ENCODE results near the gene ERMARD. TPM values are rescaled to one million over a fixed set of nuclear protein-coding genes. Genes with fewer than 3 reads are reported as not detected.

Gene ERMARD
- total RNA-seq, 1 experiment from 2014 or later: 17.7 TPM

DNA sequence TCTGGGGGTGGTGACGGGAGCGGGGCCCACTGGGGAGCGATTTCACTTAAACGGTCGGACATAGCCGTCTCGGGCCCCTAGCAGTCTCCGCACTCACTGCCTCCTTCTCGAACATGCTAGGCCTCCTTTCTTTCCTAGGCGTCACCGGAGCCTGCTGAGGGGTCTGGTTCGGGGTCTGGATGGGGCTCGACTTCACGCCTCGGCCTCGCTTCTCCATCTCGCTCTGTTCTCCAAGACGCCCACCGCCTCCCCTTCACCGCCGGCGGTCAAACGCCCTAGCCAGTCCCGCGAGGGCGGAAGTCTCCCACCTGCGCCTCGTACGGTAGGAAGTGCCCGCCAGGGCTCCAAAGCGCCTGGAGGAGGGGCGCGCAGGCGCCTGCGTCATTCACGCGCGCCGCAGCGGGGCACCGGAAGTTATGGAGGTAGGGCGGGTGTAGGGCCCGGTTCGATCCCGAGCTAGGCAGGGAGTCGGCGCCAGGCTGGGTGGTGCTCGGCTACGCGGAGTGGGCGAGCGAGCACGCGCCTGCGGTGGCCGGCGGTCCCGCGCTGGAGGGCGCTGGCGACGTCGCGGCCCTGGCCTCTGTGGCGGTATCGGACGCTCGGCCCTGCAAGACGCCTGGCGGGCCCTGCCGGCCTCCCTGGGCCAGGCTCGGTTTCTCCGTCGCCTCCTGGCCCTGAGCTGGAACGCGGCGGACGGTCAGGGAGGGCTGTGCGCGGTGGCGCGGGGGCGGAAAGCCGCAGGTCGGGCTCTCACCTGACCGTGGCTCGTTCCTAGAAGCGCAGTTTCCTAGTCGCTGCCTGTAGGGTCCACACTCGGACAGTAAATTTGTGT, at the start of gene ERMARD, which contains the start of gene DYNLT2 (continued):
- TF ChIP-seq, protein P1, sequence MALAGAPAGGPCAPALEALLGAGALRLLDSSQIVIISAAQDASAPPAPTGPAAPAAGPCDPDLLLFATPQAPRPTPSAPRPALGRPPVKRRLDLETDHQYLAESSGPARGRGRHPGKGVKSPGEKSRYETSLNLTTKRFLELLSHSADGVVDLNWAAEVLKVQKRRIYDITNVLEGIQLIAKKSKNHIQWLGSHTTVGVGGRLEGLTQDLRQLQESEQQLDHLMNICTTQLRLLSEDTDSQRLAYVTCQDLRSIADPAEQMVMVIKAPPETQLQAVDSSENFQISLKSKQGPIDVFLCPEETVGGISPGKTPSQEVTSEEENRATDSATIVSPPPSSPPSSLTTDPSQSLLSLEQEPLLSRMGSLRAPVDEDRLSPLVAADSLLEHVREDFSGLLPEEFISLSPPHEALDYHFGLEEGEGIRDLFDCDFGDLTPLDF (CRISPR knock-in tag; IDR thresholded peaks at IDR 0.05): no peak

DNA sequence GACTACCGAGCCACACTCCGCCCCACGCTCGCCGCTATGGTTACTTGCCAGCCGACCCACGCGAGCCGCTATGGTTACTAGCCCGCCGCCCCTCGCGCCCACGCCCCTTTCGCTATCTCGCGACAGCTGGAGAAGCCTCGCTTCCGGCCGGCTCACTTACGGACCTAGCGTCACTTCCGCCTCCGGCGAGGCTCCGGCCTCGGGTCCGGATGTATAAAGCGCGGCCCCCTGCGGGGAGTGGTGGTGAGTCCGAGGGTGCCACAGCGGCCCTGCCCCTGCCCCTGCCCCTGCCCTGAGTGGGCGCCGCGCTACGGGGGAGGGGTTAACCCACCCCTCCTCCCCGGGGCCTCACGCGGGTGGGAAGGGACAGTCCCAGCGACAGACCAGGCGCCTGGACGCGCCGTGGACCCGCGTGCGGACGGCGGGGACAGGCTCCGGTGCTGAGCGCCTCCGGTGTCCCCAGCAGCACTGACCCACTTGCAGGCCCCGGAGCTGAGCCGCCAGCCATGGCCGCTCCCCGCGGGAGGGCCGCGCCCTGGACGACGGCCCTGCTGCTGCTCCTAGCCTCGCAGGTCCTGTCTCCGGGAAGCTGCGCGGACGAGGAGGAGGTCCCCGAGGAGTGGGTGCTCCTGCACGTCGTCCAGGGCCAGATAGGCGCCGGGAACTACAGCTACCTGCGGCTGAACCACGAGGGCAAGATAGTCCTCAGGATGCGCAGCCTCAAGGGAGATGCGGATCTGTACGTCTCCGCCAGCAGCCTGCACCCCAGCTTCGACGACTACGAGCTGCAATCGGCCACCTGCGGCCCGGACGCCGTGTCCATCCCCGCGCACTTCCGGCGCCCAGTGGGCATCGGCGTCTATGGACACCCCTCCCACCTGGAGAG, 49.2 kb upstream of the ERMARD start, which contains the start of the genes C6orf120 and WDR27:
TSS of gene C6orf120 (plus strand) at position 173 of the 886 bp plus-strand sequence. CDS start at position 507, 334 bp downstream.
TSS of gene WDR27 (minus strand) at position 76 of the 886 bp plus-strand sequence. CDS start 13,024 bp downstream, outside the sequence.
- H3K36me3 Mint-ChIP-seq: peaks cover 20% of the 10 kb centered on the region
- CTCF ChIA-PET: interaction anchor here (1.1 to 1.6 kb wide), 4 partner anchors 20 to 828 kb away, joined by 3 to 7 read pairs (median 4); no protein-coding TSS in a partner anchor
- peak within 1 kb of the TSS; percentile 90 for H3K4me3 Mint-ChIP-seq
- peak within 1 kb of the TSS; percentile 93 for H3K27ac Mint-ChIP-seq
- H3K27me3 Mint-ChIP-seq (ENCODE audit: low read depth): no peaks in the 10 kb centered on the region
- peaks cover 4% of the 10 kb centered on the region; the same call in 1 of the 2 replicates for H3K9me3 Mint-ChIP-seq
- peaks cover 29% of the 10 kb centered on the region for H3K4me1 Mint-ChIP-seq
- ATAC-seq: peak; percentile 82
- POLR2A ChIA-PET: interaction anchor here (1.0 to 3.8 kb wide), 5 partner anchors 18 to 589 kb away, joined by 3 to 14 read pairs (median 3); partner anchors contain the start of genes DLL1, DYNLT2, ERMARD and PHF10
- peak; percentile 94 for DNase-seq (ENCODE audit: low spot score)
- TF ChIP-seq OVOL2 (CRISPR knock-in tag; IDR thresholded peaks at IDR 0.05; ENCODE audit: borderline replicate concordance): no peak
- TF ChIP-seq, protein P2, sequence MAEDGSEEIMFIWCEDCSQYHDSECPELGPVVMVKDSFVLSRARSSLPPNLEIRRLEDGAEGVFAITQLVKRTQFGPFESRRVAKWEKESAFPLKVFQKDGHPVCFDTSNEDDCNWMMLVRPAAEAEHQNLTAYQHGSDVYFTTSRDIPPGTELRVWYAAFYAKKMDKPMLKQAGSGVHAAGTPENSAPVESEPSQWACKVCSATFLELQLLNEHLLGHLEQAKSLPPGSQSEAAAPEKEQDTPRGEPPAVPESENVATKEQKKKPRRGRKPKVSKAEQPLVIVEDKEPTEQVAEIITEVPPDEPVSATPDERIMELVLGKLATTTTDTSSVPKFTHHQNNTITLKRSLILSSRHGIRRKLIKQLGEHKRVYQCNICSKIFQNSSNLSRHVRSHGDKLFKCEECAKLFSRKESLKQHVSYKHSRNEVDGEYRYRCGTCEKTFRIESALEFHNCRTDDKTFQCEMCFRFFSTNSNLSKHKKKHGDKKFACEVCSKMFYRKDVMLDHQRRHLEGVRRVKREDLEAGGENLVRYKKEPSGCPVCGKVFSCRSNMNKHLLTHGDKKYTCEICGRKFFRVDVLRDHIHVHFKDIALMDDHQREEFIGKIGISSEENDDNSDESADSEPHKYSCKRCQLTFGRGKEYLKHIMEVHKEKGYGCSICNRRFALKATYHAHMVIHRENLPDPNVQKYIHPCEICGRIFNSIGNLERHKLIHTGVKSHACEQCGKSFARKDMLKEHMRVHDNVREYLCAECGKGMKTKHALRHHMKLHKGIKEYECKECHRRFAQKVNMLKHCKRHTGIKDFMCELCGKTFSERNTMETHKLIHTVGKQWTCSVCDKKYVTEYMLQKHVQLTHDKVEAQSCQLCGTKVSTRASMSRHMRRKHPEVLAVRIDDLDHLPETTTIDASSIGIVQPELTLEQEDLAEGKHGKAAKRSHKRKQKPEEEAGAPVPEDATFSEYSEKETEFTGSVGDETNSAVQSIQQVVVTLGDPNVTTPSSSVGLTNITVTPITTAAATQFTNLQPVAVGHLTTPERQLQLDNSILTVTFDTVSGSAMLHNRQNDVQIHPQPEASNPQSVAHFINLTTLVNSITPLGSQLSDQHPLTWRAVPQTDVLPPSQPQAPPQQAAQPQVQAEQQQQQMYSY (CRISPR knock-in tag; IDR thresholded peaks at IDR 0.05): no peak
- TF ChIP-seq JAZF1 (CRISPR knock-in tag; IDR thresholded peaks at IDR 0.05): no peak
- peak; percentile 37; the same call in 1 of the 2 replicates for TF ChIP-seq ZNF219 (CRISPR knock-in tag; IDR thresholded peaks at IDR 0.05; ENCODE audit: borderline replicate concordance)
- no peak for TF ChIP-seq TEAD4 (CRISPR knock-in tag; IDR thresholded peaks at IDR 0.05)
- TF ChIP-seq, protein P3, sequence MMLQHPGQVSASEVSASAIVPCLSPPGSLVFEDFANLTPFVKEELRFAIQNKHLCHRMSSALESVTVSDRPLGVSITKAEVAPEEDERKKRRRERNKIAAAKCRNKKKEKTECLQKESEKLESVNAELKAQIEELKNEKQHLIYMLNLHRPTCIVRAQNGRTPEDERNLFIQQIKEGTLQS (CRISPR knock-in tag; conservative IDR thresholded peaks at IDR 0.05): no peak
- TF ChIP-seq, protein P4, sequence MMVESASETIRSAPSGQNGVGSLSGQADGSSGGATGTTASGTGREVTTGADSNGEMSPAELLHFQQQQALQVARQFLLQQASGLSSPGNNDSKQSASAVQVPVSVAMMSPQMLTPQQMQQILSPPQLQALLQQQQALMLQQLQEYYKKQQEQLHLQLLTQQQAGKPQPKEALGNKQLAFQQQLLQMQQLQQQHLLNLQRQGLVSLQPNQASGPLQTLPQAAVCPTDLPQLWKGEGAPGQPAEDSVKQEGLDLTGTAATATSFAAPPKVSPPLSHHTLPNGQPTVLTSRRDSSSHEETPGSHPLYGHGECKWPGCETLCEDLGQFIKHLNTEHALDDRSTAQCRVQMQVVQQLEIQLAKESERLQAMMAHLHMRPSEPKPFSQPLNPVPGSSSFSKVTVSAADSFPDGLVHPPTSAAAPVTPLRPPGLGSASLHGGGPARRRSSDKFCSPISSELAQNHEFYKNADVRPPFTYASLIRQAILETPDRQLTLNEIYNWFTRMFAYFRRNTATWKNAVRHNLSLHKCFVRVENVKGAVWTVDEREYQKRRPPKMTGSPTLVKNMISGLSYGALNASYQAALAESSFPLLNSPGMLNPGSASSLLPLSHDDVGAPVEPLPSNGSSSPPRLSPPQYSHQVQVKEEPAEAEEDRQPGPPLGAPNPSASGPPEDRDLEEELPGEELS (CRISPR knock-in tag; IDR thresholded peaks at IDR 0.05): peak; percentile 48; the same call in 1 of the 2 replicates
- TF ChIP-seq ZNF263 (CRISPR knock-in tag; IDR thresholded peaks at IDR 0.05; ENCODE audit: low read depth): no peak
- TF ChIP-seq KAT7 (CRISPR knock-in tag; IDR thresholded peaks at IDR 0.05; ENCODE audit: borderline replicate concordance): peak; percentile 43; the same call in 1 of the 2 replicates
- TF ChIP-seq CBFB (CRISPR knock-in tag; IDR thresholded peaks at IDR 0.05; ENCODE audit: low read depth): no peak
- TF ChIP-seq ZNF317 (CRISPR knock-in tag; IDR thresholded peaks at IDR 0.05; ENCODE audit: borderline replicate concordance, low read depth): 0 out of 2 replicates have a peak, but pooled peaks have one; percentile 32
- TF ChIP-seq, protein P5, sequence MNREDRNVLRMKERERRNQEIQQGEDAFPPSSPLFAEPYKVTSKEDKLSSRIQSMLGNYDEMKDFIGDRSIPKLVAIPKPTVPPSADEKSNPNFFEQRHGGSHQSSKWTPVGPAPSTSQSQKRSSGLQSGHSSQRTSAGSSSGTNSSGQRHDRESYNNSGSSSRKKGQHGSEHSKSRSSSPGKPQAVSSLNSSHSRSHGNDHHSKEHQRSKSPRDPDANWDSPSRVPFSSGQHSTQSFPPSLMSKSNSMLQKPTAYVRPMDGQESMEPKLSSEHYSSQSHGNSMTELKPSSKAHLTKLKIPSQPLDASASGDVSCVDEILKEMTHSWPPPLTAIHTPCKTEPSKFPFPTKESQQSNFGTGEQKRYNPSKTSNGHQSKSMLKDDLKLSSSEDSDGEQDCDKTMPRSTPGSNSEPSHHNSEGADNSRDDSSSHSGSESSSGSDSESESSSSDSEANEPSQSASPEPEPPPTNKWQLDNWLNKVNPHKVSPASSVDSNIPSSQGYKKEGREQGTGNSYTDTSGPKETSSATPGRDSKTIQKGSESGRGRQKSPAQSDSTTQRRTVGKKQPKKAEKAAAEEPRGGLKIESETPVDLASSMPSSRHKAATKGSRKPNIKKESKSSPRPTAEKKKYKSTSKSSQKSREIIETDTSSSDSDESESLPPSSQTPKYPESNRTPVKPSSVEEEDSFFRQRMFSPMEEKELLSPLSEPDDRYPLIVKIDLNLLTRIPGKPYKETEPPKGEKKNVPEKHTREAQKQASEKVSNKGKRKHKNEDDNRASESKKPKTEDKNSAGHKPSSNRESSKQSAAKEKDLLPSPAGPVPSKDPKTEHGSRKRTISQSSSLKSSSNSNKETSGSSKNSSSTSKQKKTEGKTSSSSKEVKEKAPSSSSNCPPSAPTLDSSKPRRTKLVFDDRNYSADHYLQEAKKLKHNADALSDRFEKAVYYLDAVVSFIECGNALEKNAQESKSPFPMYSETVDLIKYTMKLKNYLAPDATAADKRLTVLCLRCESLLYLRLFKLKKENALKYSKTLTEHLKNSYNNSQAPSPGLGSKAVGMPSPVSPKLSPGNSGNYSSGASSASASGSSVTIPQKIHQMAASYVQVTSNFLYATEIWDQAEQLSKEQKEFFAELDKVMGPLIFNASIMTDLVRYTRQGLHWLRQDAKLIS (CRISPR knock-in tag; IDR thresholded peaks at IDR 0.05; ENCODE audit: borderline replicate concordance): no peak; the same call in 1 of the 2 replicates
- no peak for TF ChIP-seq NR1H2 (CRISPR knock-in tag; IDR thresholded peaks at IDR 0.05)
- TF ChIP-seq, protein P6, sequence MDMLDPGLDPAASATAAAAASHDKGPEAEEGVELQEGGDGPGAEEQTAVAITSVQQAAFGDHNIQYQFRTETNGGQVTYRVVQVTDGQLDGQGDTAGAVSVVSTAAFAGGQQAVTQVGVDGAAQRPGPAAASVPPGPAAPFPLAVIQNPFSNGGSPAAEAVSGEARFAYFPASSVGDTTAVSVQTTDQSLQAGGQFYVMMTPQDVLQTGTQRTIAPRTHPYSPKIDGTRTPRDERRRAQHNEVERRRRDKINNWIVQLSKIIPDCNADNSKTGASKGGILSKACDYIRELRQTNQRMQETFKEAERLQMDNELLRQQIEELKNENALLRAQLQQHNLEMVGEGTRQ (CRISPR knock-in tag; IDR thresholded peaks at IDR 0.05): no peak
- TF ChIP-seq CREB1 (CRISPR knock-in tag; IDR thresholded peaks at IDR 0.05): no peak
- peak; percentile 84 for TF ChIP-seq CREM (CRISPR knock-in tag; IDR thresholded peaks at IDR 0.05)
- TF ChIP-seq, protein P7, sequence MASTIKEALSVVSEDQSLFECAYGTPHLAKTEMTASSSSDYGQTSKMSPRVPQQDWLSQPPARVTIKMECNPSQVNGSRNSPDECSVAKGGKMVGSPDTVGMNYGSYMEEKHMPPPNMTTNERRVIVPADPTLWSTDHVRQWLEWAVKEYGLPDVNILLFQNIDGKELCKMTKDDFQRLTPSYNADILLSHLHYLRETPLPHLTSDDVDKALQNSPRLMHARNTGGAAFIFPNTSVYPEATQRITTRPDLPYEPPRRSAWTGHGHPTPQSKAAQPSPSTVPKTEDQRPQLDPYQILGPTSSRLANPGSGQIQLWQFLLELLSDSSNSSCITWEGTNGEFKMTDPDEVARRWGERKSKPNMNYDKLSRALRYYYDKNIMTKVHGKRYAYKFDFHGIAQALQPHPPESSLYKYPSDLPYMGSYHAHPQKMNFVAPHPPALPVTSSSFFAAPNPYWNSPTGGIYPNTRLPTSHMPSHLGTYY (CRISPR knock-in tag; IDR thresholded peaks at IDR 0.05): no peak
- TF ChIP-seq ZNF416 (CRISPR knock-in tag; IDR thresholded peaks at IDR 0.05): no peak

All from WTC11 (cell line).